LNCaP clone FGC (cell line): ENCODE measurements around the gene ABTB2.

Experiments
- DNase-seq: peaks from one replicate; pipeline ENCODE4 v3.0.0-alpha.2; 2011; ENCODE audit warnings: low read depth
- H3K4me3 ChIP-seq: 2 replicates; pipeline ENCODE4 v1.5.1; 2011; ENCODE audit warnings: mild to moderate bottlenecking, low read depth, low read length, control low read depth
- TF ChIP-seq, protein P1 (sequence below): IDR thresholded peaks from 2 replicates; pipeline ENCODE4 v1.5.1; 2012; ENCODE audit warnings: mild to moderate bottlenecking; ENCODE audit not compliant: control insufficient read depth, insufficient read depth; ENCODE audit errors: extremely low read depth

The ABTB2 gene

GRCh38 chr11:34139346-34139745 lies 218.5 kb downstream of the ABTB2 start:
- TF ChIP-seq, protein P1, sequence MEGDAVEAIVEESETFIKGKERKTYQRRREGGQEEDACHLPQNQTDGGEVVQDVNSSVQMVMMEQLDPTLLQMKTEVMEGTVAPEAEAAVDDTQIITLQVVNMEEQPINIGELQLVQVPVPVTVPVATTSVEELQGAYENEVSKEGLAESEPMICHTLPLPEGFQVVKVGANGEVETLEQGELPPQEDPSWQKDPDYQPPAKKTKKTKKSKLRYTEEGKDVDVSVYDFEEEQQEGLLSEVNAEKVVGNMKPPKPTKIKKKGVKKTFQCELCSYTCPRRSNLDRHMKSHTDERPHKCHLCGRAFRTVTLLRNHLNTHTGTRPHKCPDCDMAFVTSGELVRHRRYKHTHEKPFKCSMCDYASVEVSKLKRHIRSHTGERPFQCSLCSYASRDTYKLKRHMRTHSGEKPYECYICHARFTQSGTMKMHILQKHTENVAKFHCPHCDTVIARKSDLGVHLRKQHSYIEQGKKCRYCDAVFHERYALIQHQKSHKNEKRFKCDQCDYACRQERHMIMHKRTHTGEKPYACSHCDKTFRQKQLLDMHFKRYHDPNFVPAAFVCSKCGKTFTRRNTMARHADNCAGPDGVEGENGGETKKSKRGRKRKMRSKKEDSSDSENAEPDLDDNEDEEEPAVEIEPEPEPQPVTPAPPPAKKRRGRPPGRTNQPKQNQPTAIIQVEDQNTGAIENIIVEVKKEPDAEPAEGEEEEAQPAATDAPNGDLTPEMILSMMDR, result no peak
- no peak for DNase-seq
- no peak overlapping the region for H3K4me3 ChIP-seq

- no peak overlapping the region for H3K4me3 ChIP-seq
- DNase-seq, result no peak
- TF ChIP-seq, protein P1, result no peak
Measured at GRCh38 chr11:34136420-34136819, 221.4 kb downstream of the ABTB2 start.

DNA sequence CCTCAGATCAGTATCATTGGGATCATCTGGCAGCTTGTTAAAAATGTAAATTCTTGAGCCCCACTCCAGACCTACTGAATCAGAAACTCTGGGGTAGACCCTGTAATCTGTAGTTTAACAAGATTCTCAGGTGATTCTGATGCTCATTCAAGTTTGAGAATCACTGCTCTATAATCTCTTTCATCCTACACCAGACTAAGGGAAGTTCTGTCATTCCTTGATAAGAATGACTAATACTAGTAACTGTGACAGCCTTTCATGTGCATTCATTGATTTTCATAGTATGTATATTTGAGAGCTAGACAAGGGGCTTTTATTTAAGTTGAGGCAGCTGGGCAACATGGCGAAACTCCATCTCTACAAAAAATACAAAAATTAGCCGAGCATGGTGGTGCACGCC lies 222.4 kb downstream of the ABTB2 start:
- no peak for DNase-seq
- TF ChIP-seq, protein P1, result no peak
- no peak overlapping the region for H3K4me3 ChIP-seq

DNA sequence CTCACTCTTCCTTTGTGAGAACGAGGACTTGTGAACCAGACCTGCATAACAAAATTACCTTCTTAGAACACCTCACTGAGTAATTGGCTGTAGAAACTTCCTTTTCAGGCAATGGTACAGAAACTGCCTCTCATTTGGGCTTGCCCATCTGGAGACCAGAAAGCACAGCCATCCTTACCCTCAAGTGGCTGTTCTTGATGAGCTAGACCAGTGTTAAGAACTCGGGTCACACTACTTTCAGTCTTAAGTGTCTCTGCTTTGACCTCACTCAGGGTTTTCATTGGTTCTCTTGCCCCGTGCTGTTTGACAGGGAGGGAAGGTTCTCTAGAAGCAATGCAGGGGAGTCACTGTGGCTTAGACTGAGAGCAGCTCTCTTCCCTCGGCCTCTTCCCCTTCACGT lies 223.0 kb downstream of the ABTB2 start:
- no peak for DNase-seq
- no peak overlapping the region for H3K4me3 ChIP-seq
- TF ChIP-seq, protein P1, result no peak

- TF ChIP-seq, protein P1, result no peak
- H3K4me3 ChIP-seq, result no peak overlapping the region
- DNase-seq, result no peak
Measured at GRCh38 chr11:34132261-34132965, 225.4 kb downstream of the ABTB2 start.

- H3K4me3 ChIP-seq, result no peak overlapping the region
- DNase-seq, result no peak
- TF ChIP-seq, protein P1, result no peak
Measured at GRCh38 chr11:34128824-34129223, 229.0 kb downstream of the ABTB2 start.
